HG03064 (cell line): ENCODE results near the gene CD36.
"Not testable (repeated sequence)": the region's sequence is repeated elsewhere in the genome, so short reads cannot be mapped to it uniquely, and the experiment has no call there.

Experiments
- ATAC-seq: cut with Tn5 transposase; IDR thresholded peaks from one replicate; pipeline ENCODE4 v1.9.1; 2021; ENCODE audit warnings: low read depth; ENCODE audit not compliant: unreplicated experiment

Gene CD36

DNA sequence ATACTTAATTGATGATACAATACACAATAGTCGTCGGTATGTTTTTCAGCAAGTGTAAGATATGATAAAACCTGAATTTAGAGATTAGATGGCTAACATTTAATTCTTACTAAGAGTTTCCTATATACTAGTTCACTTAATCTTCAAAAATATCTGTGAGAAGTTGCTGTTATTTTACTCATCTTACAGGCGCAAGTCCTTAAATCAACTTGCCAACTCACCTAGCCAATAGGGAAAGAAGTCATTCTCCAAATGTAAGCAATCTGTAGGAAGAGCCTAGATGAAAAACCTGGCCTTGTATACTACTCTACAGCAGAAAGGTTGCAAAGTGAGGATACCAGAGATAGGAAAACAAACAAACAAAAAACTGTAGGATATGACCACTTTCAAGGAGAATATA, 10.6 kb downstream of the CD36 start:
- ATAC-seq: no peak

DNA sequence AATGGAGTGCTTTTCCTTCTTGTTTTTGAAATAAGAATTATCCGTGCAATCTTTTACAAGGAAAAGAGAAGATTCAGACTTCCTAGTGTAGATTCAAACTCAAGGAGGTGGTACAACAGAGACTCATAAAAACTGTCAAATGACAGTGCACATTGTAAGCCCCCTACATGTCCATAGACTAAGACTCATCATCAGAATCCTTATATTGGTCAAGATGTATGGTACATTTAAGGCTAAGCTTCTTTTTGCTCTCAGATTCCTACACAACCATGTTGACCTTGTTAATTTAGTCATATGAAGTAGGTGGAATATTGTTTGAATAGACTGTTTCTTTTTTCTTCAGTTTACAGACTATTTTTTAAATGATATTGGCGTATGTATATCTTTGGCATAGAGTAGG, 11.6 kb downstream of the CD36 start:
- no peak for ATAC-seq

DNA sequence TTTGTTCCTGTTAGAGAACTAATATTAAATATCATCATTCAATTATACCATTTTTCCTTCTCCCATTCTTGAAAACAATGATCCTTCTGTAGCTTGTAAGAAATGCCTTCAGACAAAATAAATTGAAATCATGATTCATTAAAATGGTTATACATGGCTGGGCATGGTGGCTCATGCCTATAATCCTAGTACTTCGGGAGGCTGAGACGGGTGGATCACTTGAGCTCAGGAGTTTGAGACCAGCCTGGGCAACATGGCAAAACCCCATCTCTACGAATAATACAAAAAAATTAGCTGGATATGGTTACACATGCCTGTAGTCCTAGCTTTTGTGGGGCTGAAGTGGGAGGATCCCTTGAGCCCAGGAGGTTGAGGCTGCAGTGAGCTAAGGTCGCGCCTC, 13.0 kb downstream of the CD36 start:
- ATAC-seq: no peak

DNA sequence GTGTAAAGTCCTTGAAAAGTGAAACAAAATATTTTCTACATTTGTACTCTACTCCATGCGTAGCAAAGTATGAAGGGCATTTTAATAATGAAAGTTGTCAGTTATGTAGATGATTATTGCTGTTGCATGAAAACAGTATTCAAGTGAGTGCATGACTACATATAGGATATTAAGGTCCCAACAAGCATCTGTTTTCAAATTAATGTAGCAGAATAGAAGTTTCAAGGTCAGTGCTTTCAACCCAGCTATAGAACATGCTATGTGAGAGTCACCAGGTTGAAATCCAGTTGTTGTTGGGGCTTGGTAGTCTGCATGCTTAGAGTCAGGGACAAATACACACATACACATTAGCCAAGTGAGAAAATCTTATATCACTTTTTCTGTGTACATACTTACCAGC, 14.8 kb downstream of the CD36 start:
- ATAC-seq: no peak

DNA sequence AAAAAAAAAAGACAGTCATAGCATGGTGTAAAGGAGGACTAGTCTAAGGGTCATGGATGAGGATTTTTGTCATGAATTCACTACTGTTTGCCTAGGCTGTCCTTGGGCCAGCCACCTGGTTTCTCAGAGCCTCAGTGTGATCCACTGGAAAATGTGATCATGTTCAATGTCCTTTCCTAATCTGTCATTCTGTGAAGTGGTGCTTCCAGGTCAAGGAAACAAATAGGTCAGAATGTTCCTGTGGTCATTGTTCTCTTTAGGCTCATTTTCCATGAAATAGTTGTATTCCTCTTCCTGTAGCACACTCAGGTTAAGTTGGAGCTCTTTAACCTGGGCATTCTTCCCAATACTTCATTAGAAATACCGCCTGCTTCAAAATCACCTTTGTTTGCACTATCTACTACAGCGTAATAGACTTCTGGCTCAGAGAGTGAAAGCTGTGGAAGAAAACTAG, 16.5 kb downstream of the CD36 start:
- ATAC-seq: no peak

DNA sequence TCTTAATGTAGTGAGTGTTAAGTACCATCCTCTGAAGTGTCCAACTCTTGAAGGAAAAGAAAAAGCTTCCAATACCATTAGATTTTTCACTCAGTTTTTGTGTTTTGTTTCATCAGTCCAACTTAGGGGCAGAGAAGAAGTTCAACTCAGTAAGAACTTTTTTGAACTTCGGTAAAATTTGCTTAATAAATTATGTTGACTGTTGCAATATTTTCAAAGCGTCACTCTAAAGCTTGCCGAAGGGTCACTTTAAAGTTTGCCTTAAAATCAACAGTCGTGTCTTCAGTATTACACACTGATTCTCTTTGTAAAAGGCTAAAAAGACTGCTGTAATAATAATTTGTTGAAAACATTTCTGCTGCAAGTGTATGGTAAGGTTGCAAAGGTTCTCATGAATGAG, 17.6 kb downstream of the CD36 start:
- no peak for ATAC-seq

DNA sequence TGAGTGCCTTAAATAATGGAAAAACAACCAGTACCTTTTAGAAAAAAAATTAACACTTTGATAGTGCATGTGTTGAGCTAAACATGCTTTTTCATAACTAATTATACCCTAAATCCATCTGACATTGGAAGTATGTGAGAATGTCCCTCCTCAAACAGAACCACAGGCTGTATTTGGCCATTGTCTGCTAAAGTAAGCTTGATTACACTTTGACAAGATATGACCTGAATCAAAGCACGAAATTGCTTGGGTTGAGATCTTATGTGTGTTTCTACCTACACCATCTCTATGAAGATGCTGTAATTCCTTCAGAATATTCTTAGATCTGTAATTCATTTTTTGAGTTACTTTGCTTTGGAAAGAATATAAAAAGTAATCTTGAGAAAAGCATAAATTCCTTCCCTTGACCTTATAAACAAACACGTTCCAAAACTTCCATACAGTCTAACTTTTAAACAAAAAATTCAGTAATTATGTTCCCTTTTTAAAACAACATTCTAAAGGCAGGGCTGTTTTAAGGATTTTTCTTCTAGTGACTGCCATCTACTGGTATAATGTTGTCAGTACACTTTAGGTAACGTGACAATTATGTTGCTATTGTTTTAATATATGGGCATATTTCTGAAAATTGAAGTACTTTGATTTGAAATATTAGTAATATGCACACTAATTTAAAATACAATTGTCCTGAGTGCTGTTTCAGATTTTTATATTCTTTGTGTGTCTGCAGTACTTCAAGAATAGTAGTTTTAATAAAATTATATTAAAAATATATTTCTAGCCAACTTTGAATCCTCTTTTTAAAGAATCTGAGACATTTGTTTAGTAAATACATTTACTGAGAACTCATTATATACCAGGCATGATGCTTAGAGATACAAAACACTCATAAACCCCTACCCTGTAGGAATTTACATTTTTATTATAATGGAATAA, 20.9 kb downstream of the CD36 start:
- no peak for ATAC-seq

DNA sequence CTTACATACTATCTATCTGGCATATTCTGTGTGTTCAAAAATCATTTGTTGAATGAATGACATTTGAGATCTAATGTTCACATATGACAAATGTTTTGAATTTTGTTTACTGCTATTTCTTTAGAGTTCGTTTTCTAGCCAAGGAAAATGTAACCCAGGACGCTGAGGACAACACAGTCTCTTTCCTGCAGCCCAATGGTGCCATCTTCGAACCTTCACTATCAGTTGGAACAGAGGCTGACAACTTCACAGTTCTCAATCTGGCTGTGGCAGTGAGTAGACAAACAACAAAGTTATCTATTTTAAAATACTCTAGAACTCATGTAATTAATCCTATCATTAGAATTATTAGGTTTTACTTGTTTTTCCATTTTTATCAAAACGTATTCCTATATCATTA, 22.5 kb downstream of the CD36 start:
- no peak for ATAC-seq

DNA sequence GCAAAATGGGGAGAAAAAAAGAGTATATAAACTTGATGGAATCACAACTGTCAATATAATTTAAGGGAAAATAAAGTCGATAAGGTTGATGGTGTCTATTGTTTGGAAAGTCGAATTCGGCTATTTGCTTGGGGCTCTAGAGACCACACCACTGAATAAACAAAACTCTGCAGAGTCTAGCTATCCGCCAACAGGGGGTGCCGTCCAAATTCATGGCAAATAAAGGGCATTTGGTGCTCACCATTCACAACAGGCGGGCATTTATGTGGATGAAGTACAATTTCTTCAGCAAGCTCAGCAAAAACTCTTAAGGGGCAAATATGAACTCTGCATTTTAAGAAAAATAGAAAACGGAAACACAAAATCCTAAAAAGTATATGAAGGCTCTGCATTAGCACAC, 23.3 kb downstream of the CD36 start:
- no peak for ATAC-seq

DNA sequence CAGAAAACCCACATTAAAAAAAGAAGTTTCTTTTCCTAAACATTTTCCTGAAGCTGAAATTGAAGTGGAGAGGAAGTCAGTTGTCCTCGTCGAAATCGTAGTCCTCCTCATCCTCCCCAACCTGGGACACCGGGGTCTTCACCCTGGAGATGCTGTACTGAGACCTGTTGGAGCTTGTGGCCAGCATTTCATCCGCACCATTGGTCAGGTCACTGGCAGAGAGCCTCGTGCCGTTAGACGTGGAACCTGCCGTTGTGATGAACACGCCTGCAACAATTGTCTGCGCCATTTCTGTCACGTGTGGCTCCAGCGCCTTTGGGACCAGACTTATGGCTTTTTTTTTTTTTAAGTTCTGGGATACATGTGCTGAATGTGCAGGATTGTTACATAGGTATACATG, 23.8 kb downstream of the CD36 start:
- no peak for ATAC-seq

DNA sequence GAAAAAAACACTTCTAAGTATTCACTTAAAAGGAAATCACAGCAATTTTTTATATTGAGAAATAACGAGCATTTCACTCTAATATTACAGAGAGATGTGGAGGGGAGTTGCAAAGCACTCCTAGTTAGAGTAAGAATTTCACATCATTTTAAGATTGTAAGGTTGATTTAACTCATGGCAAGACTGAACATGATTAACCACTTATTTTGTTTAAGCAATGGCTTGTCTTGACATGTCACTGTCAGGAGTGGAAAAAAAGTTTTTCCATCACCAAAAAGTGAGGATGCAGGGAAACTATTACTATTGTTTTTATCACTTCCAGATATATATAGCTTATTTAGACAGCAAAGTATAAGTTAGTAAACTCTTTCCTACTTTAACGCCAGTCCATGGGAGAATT, 27.1 kb downstream of the CD36 start:
- no peak for ATAC-seq

DNA sequence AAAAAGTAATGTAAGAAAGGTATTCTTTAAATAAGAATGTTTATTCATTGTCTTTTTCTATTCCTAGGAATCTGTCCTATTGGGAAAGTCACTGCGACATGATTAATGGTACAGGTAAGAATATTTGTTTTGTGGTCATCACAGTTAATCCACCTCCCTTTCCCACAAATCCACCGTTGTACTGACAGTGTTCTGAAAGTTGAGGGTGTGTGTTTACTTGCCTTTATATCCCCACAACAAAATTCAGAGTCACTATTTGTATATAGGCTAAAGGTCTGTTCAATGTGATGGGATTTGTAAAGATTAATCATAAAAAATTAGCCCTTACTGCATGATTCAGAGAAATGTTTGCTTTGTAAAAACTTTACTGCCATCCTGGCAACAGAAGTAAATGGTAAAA, 27.9 kb downstream of the CD36 start:
- no peak for ATAC-seq

DNA sequence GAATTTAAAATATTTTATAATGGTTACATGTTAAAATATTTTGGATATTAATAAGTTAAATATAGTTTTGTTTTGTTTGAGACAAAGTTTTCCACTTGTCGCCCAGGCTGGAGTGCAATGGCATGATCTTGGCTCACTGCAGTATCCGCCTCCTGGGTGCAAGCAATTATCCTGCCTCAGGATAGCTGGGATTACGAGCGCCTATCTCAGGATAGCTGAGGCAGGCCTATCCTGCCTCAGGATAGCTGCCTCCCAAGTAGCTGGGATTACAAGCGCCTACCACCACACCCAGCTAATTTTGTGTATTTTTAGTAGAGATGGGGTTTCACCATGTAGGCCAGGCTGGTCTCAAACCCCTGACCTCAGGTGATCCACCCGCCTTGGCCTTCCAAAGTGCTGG, 30.9 kb downstream of the CD36 start:
- not testable (repeated sequence) for ATAC-seq

DNA sequence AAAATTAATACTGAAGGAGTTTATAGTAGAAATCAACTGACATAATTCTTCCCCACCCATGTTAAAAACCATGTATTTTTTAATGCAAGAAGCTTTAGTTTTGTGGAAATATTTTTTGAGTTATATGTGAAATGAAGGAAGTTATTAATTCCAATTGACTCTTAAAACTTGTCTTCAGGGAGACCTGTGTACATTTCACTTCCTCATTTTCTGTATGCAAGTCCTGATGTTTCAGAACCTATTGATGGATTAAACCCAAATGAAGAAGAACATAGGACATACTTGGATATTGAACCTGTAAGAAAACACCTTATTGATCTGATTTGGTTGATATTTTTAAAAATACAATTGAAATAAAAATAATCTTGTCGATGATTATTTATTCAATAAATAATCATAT, 33.3 kb downstream of the CD36 start:
- no peak for ATAC-seq

DNA sequence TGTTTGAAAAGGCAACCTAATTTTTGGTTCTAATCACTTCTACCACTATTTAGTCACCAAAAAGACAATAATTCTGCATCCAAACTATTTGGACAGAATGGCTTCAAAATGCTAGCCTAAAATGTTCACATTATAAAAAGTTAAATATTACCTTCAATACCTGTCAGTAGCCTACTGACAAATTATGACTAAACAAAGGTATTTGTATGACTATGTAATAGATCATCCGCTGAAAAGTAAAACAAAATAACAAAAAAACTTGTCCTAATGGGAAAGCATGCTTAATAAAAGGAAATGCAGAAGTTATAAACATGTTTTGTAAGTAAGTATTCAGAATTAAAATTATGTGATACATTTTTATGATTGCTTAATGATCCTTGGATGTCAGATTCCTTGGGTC, 36.6 kb downstream of the CD36 start:
- no peak for ATAC-seq

DNA sequence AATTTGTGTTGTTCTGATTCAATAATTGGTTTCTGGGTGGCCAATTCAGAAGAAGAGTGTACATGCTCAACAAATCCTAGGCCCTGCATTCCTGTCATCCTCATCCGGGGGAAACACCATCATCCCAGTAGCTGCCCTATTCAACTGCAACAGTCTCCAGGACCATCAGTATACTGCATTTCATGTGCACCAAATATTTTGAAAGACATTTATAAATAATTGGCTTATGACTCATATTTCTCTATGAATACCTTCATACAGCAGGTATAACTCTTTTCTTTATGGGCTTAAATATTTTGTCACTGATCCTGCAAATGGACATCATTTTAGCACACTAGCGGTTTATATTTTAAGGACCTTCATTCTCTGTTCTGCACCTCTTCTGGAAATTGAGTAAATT, 38.0 kb downstream of the CD36 start:
- ATAC-seq: no peak

DNA sequence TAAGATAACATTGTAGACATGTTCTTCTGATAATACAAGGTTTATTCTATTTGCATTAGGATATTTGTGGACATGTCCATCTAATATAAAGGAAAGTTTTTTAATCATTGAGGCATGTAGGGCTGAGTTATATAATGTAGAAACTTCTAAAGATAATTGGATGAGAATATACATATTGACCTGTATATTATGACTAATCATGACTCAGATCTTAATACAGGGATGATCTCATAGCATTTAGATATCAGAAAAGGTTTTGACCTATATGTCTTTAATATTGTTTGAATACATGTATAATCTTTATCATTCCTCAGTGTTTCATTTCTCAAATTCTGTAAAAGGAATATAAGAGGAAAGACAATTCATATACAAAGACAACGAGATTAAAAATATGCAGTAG, 39.2 kb downstream of the CD36 start:
- no peak for ATAC-seq

DNA sequence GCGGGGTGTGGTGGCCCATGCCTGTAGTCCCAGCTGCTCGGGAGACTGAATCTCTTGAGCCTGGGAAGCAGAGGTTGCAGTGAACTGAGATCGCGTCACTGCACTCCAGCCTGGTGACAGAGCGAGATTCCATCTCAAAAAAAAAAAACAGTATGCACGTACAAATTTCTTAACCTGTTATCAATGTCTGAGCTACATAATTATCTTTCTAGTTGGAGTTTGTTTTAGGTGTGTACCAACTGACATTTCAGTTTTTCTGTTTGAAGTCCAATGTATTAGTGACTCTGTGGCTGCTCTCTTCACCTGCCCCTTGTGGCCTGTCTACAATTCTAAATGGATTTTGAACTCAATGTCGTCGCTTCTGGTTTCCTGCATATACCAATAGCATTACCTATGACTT, 40.3 kb downstream of the CD36 start:
- ATAC-seq: no peak

DNA sequence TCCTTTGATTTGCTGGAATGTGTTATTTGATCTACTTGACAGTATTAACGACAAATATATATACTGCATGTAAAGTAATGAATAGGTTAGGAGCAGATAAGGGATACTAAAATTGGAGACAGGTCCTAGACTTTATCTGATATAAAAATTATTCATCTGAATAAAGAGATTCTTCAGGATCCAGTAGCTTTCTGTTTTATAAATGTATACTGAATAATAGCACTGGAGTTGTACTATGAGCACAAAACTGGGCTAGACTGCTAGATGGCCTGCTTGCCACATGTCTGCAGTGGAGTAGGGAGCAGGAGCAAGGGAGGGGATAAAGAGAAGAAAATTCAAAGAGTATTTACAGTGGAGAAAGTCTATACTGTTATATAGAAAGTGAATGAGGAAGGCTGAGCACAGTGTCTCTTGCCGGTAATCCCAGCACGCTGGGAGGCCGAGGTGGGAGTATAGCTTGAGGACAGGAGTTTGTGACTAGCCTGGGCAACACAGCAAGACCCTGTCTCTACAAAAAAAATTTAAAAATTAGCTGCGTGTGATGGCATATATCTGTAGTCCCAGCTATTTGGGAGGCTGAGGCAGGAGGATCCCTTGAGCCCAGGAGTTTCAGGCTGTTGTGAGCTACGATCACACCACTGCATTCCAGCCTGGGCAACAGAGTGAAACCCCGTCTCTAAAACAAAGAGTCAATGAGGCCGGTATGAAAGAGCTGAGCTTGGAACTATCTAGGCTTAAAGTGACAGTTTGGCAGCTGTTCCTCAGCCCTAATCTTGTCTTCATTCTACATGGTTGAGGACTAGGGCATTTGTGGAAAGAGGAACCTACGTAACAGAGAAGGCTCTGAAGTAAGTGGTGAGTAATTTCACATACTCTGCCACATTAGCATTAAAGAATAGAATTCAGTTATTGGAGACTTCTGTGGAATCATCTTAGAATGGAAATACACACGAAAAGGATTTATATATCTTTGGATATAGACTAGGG, 41.8 kb downstream of the CD36 start:
- ATAC-seq: no peak

DNA sequence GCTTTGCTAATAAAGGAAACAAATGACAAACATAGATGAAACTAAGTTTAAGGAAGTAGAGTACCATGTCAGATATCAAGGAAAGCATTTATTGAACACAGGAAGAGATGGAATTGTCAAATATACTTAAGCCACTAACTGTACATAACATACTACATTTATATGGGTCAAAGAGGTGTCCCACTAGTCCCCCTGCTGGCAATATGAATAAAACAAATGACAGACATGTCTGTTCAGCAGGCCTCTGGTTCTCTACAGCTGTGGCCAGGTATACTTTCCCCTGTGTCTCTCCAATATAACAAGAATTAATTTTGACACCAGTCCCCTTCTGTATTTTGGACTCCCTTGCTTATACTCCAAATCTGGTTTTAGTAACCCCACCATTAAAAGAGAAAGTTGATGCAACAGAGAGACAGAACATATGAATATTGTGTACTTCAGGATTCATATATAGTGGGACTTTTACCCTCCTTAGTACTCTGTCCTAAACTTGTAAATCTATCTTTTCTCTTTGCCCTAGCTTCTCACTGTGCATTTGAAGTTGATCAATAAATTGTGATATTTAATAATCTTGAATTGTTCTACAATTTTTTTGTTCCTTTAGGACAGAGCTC, 42.9 kb downstream of the CD36 start:
- no peak for ATAC-seq

DNA sequence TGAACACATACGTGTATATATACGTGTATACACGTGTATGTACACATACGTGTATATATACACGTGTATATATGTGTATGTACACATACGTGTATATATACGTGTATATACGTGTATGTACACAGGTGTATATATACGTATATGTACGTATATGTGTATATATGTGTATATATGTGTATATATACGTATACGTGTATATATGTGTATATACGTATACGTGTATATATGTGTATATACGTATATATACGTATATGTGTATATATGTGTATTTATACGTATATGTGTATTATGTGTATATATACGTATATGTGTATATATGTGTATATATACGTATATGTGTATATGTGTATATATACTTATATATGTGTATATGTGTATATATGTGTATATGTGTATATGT, 44.3 kb downstream of the CD36 start:
- no peak for ATAC-seq
